ENCODE results near the gene ACP4. TPM values are rescaled to one million over a fixed set of nuclear protein-coding genes. Genes with fewer than 3 reads are reported as not detected.
A peak's percentile ranks its signal among the peaks of the same experiment; 100 is the strongest.
"Not testable (repeated sequence)": the region's sequence is repeated elsewhere in the genome, so short reads cannot be mapped to it uniquely, and the experiment has no call there.

ACP4 gene
- total and polyA plus RNA-seq, 2 experiments from 2014 or later = not detected

DNA sequence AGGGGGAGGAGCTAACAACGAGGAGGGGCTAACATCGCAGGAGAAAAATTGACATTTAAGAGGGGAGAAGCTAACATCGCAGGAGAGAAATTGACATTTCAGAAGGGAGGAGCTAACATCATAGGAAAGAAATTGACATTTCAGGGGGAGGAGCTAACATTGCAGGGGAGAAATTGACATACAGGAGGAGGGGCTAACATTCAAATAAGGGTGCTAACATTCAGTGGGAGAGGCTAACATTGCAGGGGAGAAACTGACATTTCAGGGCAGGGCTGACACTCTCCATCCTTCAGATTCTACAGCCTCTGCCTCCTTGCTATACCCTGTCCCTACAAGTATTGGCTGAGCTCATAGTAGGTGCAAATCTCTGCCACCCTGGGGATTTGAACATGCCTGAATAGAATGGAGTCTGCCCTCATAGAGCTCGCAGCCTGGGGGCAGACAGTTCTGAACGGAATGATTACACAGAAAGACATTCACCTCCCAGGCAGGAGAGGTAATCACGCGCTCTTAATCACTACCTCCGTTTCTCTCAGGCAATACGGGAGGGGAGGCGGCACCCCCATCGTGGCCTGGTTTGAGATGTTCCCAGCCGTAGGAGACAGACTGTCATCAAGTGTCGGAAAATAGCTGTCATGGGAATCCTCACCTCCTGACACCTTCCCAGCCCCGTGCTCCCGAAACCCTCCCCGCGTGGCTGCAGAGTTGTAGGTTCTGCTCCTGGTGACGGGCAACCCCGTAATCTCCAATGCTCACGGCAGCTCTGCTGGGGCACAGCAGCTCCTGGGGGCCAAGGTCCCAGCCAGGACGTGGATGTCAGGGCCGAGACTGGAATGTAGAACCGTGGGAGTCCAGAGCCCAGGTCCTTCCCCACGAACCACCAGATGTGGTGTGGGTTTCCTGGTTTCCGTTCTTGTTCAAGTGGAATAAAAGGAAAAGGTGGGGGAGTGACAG lies 10.4 kb upstream of the ACP4 start:
- peaks cover 55% of the 10 kb centered on the region for H3K27me3 ChIP-seq (replicated peaks; ENCODE audit: insufficient read depth)
- TF ChIP-seq EZH2phosphoT487 (IDR thresholded peaks at IDR 0.05; ENCODE audit: insufficient read depth, low read depth) = no peak
- TF ChIP-seq EZH2 (IDR thresholded peaks at IDR 0.05; ENCODE audit: insufficient read depth, poor library complexity, severe bottlenecking) = no peak
- H3K27ac ChIP-seq = no peak overlapping the region
- H2AFZ ChIP-seq = no peak overlapping the region
- H3K4me3 ChIP-seq = no peak overlapping the region
- no peak overlapping the region for H3K9ac ChIP-seq
- no peaks in the 10 kb centered on the region for H3F3A ChIP-seq (ENCODE audit: insufficient read depth)
- no peaks in the 10 kb centered on the region for H3K9me3 ChIP-seq (ENCODE audit: low read depth)
- 23 to 39% methylated on average over 23 to 25 of the region's 25 CpGs for WGBS, 2 experiments (ENCODE audit: low coverage in 1 of 2, low lambda C conversion rate in 2 of 2, missing lambda C conversion rate in 2 of 2)
- no peaks in the 10 kb centered on the region for H3K9me2 ChIP-seq (ENCODE audit: insufficient read depth)
- H3K4me2 ChIP-seq (ENCODE audit: unreplicated experiment) = no peak overlapping the region
- H4K20me1 ChIP-seq (ENCODE audit: insufficient read depth) = no peaks in the 10 kb centered on the region
- H3K4me1 ChIP-seq (ENCODE audit: insufficient read depth) = no peaks in the 10 kb centered on the region
- in situ Hi-C loops (cut with MboI) = loop anchor here (10.0 to 25.0 kb wide), 2 partner anchors 235 to 417 kb away; partner anchors contain the start of gene NAPSA
- no peak for DNase-seq
- no peaks in the 10 kb centered on the region for H3K79me2 ChIP-seq (ENCODE audit: insufficient read depth)
- H3K36me3 ChIP-seq (ENCODE audit: low read depth) = no peaks in the 10 kb centered on the region

DNA sequence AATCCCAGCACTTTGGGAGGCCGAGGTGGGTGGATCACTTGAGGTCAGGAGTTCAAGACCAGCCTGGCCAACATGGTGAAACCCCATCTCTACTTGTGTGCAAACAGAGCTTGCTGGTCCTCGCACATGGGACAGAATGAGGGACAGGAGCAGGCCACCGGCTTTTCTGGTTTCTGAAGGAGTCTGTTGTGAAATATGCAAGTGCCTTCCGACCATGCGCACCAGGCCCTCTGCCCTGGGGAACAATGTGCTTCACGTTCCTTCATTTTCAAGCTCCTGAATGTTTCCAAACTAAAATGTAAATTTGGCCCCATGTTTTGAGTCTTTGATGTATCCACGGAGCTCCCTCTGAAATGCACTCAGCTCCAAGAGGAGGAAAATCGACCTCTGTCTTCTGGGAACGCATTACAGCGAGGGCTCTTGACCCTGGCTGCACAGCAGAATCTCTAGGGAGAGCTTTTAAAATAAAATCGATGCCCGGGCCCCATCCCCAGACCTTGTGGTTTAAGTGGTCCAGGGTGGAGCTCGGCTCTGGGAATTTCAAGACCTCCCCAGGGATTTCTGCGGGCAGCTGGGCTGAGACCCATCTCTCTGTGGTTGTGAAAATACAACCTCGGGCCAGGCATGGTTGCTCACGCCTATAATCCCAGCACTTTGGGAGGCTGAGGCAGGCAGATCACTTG lies 9.3 kb upstream of the ACP4 start:
- Histone ChIP-seq H3K79me2 (ENCODE audit: insufficient read depth) (no peaks in the 10 kb centered on the region), H4K20me1 (ENCODE audit: insufficient read depth) (no peaks in the 10 kb centered on the region), H3K27ac (no peak overlapping the region), H3K9me3 (ENCODE audit: low read depth) (no peaks in the 10 kb centered on the region), H3K4me1 (ENCODE audit: insufficient read depth) (no peaks in the 10 kb centered on the region), H3K9ac (no peak overlapping the region), H3K36me3 (ENCODE audit: low read depth) (no peaks in the 10 kb centered on the region), H3K27me3 (replicated peaks; ENCODE audit: insufficient read depth) (peaks cover 51% of the 10 kb centered on the region), H2AFZ (no peak overlapping the region), H3K4me3 (no peak overlapping the region), H3K4me2 (ENCODE audit: unreplicated experiment) (no peak overlapping the region), H3F3A (ENCODE audit: insufficient read depth) (no peaks in the 10 kb centered on the region), H3K9me2 (ENCODE audit: insufficient read depth) (no peaks in the 10 kb centered on the region)
- TF ChIP-seq EZH2phosphoT487 (IDR thresholded peaks at IDR 0.05; ENCODE audit: insufficient read depth, low read depth) = no peak
- no peak for TF ChIP-seq EZH2 (IDR thresholded peaks at IDR 0.05; ENCODE audit: insufficient read depth, poor library complexity, severe bottlenecking)
- no peak for DNase-seq
- in situ Hi-C loops (cut with MboI) = loop anchor here (10.0 to 25.0 kb wide), 2 partner anchors 236 to 419 kb away; partner anchors contain the start of gene NAPSA
- 26 to 28% methylated on average over 16 of the region's 16 CpGs for WGBS, 2 experiments (ENCODE audit: low coverage in 1 of 2, low lambda C conversion rate in 2 of 2, missing lambda C conversion rate in 2 of 2)

DNA sequence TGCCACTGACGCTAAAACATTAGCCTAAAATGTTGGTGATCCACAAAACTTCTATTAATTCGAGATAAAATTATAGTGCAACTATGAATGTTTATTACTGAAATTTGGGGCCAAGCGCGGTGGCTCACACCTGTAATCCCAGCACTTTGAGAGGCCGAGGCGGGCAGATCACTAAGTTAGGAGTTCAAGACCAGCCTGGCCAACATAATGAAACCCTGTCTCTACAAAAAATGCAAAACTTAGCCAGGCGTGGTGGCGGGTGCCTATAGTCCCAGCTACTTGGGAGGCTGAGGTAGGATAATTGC lies 6.4 kb upstream of the ACP4 start:
- H3K4me1 ChIP-seq (ENCODE audit: insufficient read depth); H3K4me3 ChIP-seq; H3K9me3 ChIP-seq (ENCODE audit: low read depth); H3K36me3 ChIP-seq (ENCODE audit: low read depth); H3K27ac ChIP-seq; H2AFZ ChIP-seq; H3F3A ChIP-seq (ENCODE audit: insufficient read depth); H3K9me2 ChIP-seq (ENCODE audit: insufficient read depth); H4K20me1 ChIP-seq (ENCODE audit: insufficient read depth); DNase-seq; H3K9ac ChIP-seq; H3K79me2 ChIP-seq (ENCODE audit: insufficient read depth): not testable (repeated sequence)
- 19 to 20% methylated on average over 8 of the region's 8 CpGs for WGBS, 2 experiments (ENCODE audit: low coverage in 1 of 2, low lambda C conversion rate in 2 of 2, missing lambda C conversion rate in 2 of 2)
- peak overlapping the region; percentile 50 for H3K4me2 ChIP-seq (ENCODE audit: unreplicated experiment)
- in situ Hi-C loops (cut with MboI) = loop anchor here (10.0 to 25.0 kb wide), 2 partner anchors 239 to 421 kb away; partner anchors contain the start of gene NAPSA
- H3K27me3 ChIP-seq (replicated peaks; ENCODE audit: insufficient read depth) = peaks cover 31% of the 10 kb centered on the region

DNA sequence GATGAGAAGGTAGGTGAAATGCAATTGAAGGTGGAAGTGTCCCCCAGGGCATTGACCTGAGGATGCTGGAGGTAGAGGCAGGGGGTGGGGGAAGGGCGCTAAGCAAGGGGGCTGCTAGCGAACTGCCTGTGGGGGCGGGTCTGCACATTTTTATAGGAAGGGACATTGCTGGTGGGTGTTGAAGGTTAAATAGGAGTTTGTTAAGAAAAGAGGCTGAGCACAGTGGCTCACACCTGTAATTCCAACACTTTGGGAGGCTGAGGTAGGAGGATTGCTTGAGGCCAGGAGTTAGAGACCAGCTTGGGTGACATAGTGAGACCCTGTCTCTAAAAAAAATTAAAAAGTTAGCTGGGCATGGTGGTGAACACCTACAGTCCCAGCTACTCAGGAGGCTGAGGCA lies 5.5 kb upstream of the ACP4 start:
- Histone ChIP-seq H3K4me3 (no peak overlapping the region), H3K4me1 (ENCODE audit: insufficient read depth) (no peaks in the 10 kb centered on the region), H3K27ac (no peak overlapping the region), H3K9me2 (ENCODE audit: insufficient read depth) (no peaks in the 10 kb centered on the region), H2AFZ (no peak overlapping the region), H3K79me2 (ENCODE audit: insufficient read depth) (no peaks in the 10 kb centered on the region), H3K9me3 (ENCODE audit: low read depth) (no peaks in the 10 kb centered on the region), H3K36me3 (ENCODE audit: low read depth) (no peaks in the 10 kb centered on the region), H4K20me1 (ENCODE audit: insufficient read depth) (no peaks in the 10 kb centered on the region), H3K9ac (no peak overlapping the region), H3F3A (ENCODE audit: insufficient read depth) (no peaks in the 10 kb centered on the region), H3K27me3 (replicated peaks; ENCODE audit: insufficient read depth) (peaks cover 22% of the 10 kb centered on the region), H3K4me2 (ENCODE audit: unreplicated experiment) (no peak overlapping the region)
- in situ Hi-C loops (cut with MboI) = loop anchor here (10.0 to 25.0 kb wide), 2 partner anchors 240 to 422 kb away; partner anchors contain the start of gene NAPSA
- 76 to 86% methylated on average over 2 to 3 of the region's 3 CpGs for WGBS, 2 experiments (ENCODE audit: low coverage in 1 of 2, low lambda C conversion rate in 2 of 2, missing lambda C conversion rate in 2 of 2)
- TF ChIP-seq EZH2 (IDR thresholded peaks at IDR 0.05; ENCODE audit: insufficient read depth, poor library complexity, severe bottlenecking) (no peak), EZH2phosphoT487 (IDR thresholded peaks at IDR 0.05; ENCODE audit: insufficient read depth, low read depth) (no peak)
- DNase-seq = no peak
